GM19395 (cell line): ENCODE results near the gene GLT6D1.

Experiments
- ATAC-seq: cut with Tn5 transposase; IDR thresholded peaks from one replicate; pipeline ENCODE4 v1.9.1; 2021; ENCODE audit warnings: mild to moderate bottlenecking, moderate library complexity; ENCODE audit not compliant: unreplicated experiment

The GLT6D1 gene

GRCh38 chr9:135624282-135624681, 15.1 kb downstream of the GLT6D1 start:
- no peak for ATAC-seq

- no peak for ATAC-seq
Measured at GRCh38 chr9:135622415-135623020, 16.8 kb downstream of the GLT6D1 start.

GRCh38 chr9:135620558-135620957, 18.8 kb downstream of the GLT6D1 start:
- ATAC-seq: no peak

GRCh38 chr9:135619599-135619886, 19.8 kb downstream of the GLT6D1 start:
- no peak for ATAC-seq

GRCh38 chr9:135618866-135619598, 20.3 kb downstream of the GLT6D1 start:
- no peak for ATAC-seq

GRCh38 chr9:135617991-135618411, 21.3 kb downstream of the GLT6D1 start:
- ATAC-seq: no peak

GRCh38 chr9:135617538-135617900, 21.8 kb downstream of the GLT6D1 start:
- no peak for ATAC-seq

GRCh38 chr9:135616619-135617537, 22.5 kb downstream of the GLT6D1 start:
- no peak for ATAC-seq

GRCh38 chr9:135615666-135616618, 23.4 kb downstream of the GLT6D1 start:
- no peak for ATAC-seq

GRCh38 chr9:135614821-135615665, 24.3 kb downstream of the GLT6D1 start:
- no peak for ATAC-seq

GRCh38 chr9:135613946-135614805, 25.2 kb downstream of the GLT6D1 start:
- ATAC-seq: no peak

- no peak for ATAC-seq
Measured at GRCh38 chr9:135612981-135613910, 26.1 kb downstream of the GLT6D1 start.

- ATAC-seq: no peak
Measured at GRCh38 chr9:135612437-135612836, 26.9 kb downstream of the GLT6D1 start.

GRCh38 chr9:135611875-135612209, 27.5 kb downstream of the GLT6D1 start:
- no peak for ATAC-seq

- ATAC-seq: no peak
Measured at GRCh38 chr9:135611142-135611874, 28.0 kb downstream of the GLT6D1 start.

- ATAC-seq: no peak
Measured at GRCh38 chr9:135610290-135611141, 28.8 kb downstream of the GLT6D1 start.
